ENCODE measurements around the gene ACOT13.
"Not testable (repeated sequence)": the region's sequence is repeated elsewhere in the genome, so short reads cannot be mapped to it uniquely, and the experiment has no call there.

Gene ACOT13

DNA sequence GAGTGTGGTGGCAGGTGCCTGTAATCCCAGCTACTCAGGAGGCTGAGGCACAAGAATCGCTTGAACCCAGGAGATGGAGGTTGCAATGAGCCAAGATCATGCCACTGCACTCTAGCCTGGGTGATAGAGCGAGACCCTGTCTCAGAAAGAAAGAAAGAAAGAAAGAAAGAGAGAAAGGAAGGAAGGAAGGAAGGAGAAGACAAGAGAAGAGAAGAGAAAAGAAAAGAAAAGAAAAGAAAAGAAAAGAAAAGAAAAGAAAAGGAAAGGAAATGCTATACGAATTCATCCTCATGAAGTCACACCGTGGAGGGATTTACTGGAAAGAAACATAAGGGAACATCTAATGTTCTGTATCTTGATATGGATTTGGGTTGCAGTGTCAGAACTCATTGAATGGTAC lies 67.8 kb downstream of the ACOT13 start:
- DNase-seq = not testable (repeated sequence)

DNA sequence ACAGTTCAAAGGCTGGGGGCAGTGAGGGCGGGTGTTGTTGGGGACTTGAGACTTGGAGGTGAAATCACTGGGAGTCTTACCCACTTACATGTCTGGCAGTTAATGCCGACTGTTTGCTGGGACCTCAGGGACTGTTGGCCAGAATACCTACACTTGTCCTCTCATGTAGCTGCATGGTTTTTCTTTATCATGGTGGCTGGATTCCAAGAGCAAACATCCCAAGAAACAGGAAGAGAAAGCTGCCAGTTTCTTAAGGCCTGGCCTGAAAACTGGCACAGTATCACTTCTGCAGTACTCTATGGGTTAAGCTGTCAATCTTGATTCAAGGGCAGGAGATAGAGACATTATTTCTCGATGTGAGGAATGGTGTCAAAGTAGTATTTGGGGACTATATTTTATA lies 71.9 kb downstream of the ACOT13 start:
- DNase-seq = no peak

DNA sequence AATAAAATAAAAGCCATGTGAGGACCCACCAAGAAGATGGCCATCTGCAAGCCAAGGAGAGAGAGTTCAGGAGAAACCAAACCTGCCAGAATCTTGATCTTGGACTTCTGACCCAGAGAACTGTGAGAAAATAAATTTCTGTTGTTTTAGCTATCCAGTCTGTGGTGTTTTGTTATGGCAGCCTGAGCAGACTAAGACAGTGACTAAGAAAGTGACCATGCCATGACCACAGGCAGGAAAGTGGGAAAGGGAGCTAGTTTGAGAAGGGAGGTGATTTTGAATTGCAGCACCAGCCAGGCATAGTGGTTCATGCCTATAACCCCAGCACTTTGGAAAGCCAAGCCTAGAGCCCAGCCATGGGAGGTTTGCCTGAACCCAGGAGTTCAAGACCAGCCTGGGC lies 74.0 kb downstream of the ACOT13 start:
- no peak for DNase-seq

DNA sequence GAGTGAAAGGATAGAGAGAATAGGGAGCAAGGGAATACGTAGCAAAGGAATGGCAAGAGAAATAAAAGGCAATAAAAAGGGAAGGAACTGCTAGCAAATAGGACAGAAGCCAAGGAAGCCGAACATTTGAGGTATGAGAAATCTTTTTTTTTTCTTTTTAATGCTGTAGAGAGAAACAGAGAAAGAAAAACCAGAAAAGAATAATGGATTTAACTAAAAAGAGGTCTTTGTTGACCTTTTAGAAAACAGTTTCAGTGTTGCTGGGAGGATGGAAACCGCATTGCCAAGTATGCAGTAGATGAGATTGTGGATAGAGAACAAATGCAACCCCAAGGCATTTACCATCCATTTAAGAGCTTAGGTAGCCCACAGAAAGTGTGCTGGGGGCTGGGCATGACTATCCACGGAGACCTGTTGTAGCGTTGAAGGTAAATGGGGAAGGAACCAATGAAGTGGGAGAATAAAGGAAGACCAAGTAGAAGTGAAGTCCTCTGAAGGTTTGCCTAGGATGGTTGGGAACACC lies 75.4 kb downstream of the ACOT13 start:
- DNase-seq = no peak

DNA sequence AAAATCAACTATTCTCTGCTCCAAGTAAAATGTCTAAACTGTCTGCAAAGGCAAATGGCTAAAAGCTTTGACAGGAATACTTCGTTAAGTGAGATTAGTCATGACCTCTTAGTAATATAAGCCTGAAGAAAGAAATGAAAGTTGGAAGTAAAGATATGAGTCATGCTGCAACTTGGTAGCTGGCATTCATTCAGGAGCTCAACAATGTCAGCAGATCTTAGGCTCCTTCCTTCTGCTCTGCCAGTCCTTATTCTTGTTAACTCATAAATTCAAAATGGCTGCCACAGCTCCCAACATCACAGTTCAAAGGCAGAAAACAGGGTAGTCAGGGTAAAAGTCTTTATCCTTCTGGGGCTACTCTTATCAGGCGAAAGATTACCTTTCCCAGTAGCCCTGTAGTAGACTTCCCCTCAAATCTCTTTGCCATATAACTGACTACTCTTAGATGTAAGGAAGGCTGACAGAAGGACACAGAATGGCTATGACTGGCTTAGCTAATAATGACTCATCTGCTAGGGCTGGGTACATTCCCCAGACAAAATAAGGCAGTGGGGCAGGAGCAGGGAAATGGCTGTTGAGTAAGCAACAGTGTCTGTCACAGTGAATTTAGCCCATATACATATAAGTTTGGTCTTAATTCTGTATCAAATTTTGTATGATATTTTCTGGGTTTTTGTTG lies 76.5 kb downstream of the ACOT13 start:
- no peak for DNase-seq

DNA sequence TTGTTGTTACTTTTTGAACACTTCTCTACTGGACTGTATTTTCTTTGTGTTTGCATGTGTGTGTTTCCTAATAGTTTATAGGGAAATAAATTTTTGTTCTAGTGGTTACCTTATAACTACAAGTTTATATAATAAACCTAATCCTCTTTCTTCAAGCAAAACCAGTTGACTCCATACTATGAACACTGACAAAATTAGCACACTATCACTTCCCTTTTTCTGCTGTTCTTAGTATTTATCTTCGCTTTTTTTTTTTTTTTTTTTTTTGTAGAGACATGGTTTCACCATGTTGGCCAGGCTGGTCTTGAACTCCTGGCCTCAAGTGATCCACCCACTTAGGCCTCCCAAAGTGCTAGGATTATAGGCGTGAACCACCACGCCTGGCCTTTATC lies 77.1 kb downstream of the ACOT13 start:
- no peak for DNase-seq

DNA sequence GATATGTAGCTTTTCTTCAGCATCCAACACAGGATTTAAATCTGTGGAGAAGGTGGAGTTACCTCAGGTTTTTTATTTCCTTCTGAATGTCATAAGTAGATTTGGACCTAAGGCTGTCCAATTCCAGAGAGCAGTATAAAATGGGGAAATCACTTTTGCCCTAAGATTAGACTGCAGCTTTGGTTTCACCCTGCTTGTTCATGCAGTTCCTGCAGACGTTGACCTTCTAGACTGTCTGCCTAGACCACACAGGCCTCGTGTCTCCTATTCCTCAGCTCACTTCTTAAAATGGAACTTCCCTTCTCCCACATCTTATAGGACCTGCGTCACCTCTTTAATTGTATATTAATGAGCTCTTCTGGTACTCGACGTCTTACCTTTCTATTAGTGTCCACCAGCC lies 78.0 kb downstream of the ACOT13 start:
- DNase-seq = no peak

DNA sequence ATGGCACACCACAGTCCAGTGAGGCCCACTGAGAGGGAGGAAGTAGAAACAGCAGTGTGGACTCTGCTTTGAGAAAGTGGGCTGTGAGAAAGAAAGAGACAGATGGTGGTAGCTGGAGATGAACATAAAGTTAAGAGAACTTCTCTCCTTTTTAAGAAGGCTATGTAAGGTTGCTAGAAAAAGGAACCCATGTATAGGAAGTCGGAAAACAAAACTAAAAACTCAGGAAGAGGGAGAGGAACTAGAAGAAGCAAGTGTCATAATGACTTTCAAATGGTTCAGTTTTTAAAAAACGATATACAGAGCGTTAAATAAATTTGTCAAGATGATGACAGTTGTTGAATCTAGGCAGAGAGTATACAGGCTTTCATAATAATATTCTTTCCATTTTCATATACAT lies 82.4 kb downstream of the ACOT13 start:
- DNase-seq = no peak

DNA sequence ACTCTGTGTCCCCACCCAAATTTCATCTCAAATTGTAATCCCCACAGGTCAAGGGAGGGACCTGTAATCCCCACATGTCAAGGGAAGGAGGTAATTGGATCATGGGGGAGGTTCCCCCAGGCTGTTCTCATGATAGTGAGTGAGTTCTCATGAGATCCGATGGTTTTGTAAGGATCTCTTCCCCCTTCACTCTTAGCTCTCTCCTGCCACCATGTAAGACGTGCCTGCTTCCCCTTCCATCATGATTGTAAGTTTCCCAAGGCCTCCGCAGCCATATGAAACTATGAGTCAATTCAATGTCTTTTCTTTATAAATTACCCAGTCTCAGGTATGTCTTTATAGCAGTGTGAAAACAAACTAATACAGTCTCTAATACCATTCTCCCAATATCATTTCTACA lies 84.0 kb downstream of the ACOT13 start:
- DNase-seq = not testable (repeated sequence)

DNA sequence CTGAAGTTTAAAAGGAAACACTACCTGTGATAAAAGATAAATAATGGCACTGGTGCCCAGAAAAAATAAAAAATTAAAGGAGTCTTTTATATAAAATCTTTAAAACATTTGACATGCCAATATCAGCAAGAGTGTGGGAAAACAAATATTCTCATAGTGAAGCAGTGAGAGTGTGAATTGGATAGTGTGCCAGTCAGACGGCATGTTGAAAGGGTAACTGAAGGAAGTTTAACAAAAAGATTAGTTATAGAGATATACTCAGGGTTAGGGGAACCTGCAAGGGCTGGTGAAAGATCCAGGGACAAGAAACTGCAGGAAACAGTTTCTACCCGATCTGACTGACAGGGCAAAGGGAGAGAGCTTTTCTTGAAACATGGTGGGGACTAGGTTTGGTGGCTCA lies 85.6 kb downstream of the ACOT13 start:
- no peak for DNase-seq

DNA sequence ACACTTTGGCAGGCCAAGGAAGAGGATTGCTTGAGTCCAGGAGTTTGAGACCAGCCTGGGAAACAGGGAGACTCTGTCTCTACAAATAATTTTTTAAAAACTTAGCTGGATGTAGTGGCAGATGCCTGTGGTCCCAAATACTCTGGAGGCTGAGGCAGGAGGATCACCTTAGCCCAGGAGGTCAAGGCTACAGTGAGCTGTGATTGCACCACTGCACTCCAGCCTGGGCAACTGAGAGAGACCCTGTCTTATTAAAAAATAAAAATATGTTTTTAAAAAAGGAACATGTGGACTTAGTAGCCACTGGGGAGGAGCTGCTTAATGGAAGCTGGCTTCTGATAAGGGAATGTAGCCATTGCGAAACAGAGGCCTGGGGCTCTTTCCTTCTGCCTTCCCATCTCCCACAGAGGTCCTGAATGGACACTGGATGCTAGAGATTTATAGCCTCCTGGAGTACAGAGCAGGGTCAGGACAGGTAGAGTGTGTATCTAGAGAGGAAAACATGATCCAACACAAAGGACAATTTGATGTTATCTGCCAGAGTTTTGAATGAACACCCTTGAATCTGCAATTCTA lies 86.1 kb downstream of the ACOT13 start:
- DNase-seq = no peak

DNA sequence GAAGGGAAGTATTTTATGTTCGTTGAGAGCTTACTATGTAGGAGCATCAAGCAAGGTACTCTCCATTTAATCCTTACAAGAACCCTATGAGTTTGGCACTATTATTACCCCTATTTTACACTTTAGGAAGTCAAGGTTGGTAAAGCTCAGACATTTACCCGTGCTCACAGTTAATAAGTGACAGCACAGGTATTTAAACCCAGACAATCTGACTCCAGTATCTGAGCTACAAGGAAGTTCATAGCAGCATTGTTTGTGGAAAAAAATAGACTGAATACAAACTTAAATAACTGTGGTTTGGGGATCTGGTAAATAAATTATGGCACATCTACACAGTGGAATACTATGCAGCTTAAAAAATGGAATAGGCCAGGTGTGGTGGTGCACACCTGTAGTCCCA lies 86.7 kb downstream of the ACOT13 start:
- DNase-seq = no peak

DNA sequence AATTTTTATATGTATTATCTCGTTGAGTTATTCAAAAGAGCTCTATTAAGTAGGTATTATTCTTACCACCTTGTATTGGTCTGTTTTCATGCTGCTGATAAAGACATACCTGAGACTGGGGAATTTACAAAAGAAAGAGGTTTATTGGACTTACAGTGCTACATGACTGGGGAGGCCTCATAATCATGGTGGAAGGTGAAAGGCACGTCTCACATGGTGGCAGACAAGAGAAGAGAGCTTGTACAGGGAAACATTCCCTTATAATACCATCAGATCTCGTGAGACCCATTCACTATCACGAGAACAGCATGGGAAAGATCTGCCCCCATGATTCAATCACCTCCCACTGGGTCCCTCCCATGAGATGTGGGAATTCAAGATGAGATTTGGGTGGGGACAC lies 87.5 kb downstream of the ACOT13 start:
- DNase-seq = not testable (repeated sequence)

Measured in activated CD8-positive, alpha-beta memory T cell treated with anti-CD3 and anti-CD28 coated beads, Interleukin-2, amount 50 U/mL, for 4 hours (primary cell).